NB4 (cell line): ENCODE data around the gene PCP4.

Experiments used
- DNase-seq: peaks from one replicate; pipeline ENCODE4 v3.0.0; 2010; ENCODE audit warnings: low read depth
- H3K4me3 ChIP-seq: one replicate; pipeline ENCODE4 v1.5.1; 2011; ENCODE audit warnings: mild to moderate bottlenecking, low read depth, low read length, moderate library complexity
- MYC ChIP-seq: IDR thresholded peaks from 2 replicates; pipeline ENCODE4 v1.6.1; 2011; ENCODE audit warnings: low read depth, low read length
- POLR2A ChIP-seq: IDR thresholded peaks from 2 replicates; pipeline ENCODE4 v1.6.1; 2011; ENCODE audit warnings: mild to moderate bottlenecking; ENCODE audit not compliant: insufficient read length; ENCODE audit errors: extremely low read depth
- TF ChIP-seq, protein P1 (sequence below): IDR thresholded peaks from one replicate; pipeline ENCODE4 v1.5.1; 2012; ENCODE audit warnings: low read depth, low read length
- TF ChIP-seq, protein P2 (sequence below): IDR thresholded peaks from 2 replicates; pipeline ENCODE4 v1.6.1; 2011; ENCODE audit warnings: low read depth, low read length

PCP4 gene

DNA sequence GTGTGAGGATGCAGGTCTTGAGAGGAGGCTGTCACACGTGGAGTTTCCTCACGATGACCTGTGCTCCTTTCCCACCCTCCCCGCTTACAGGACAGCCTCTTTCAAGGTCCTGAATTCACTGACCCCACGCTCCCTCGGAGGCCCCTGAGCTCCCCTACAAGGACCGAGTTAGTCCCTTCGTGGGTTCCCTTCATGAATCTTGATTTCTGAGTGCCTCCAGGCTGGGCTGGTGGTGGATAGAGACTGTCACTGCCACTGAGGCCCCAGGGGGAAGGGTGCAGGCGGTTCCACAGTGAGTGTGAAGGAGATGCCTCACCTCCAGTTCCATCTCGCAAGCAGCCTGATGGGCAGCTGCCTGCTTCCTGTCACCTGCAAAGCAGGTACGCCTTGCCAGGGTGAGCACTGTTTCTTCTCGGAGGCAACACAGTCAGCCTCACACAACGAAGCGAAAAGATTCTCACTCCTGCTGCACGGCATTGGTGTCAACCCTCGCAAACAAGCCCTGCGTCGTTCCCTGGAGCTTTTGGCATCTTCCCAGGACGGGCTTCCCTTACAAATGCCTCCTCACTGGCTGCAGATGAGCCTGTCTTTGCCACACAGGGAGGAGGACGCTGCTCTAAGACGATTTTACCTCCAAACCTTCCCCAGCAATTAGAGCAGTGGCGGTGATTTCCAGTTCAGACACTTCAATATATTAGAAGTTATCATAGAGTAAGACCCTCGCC lies 26.7 kb upstream of the PCP4 start:
- no peak for DNase-seq
- no peak for TF ChIP-seq POLR2A
- TF ChIP-seq, protein P1, sequence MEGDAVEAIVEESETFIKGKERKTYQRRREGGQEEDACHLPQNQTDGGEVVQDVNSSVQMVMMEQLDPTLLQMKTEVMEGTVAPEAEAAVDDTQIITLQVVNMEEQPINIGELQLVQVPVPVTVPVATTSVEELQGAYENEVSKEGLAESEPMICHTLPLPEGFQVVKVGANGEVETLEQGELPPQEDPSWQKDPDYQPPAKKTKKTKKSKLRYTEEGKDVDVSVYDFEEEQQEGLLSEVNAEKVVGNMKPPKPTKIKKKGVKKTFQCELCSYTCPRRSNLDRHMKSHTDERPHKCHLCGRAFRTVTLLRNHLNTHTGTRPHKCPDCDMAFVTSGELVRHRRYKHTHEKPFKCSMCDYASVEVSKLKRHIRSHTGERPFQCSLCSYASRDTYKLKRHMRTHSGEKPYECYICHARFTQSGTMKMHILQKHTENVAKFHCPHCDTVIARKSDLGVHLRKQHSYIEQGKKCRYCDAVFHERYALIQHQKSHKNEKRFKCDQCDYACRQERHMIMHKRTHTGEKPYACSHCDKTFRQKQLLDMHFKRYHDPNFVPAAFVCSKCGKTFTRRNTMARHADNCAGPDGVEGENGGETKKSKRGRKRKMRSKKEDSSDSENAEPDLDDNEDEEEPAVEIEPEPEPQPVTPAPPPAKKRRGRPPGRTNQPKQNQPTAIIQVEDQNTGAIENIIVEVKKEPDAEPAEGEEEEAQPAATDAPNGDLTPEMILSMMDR: no peak

GRCh38 chr21:39842741-39843459 lies 24.3 kb upstream of the PCP4 start:
- TF ChIP-seq, protein P1: no peak
- TF ChIP-seq POLR2A (no peak), MYC (no peak)
- TF ChIP-seq, protein P2, sequence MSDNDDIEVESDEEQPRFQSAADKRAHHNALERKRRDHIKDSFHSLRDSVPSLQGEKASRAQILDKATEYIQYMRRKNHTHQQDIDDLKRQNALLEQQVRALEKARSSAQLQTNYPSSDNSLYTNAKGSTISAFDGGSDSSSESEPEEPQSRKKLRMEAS: no peak
- DNase-seq: no peak
- no peak overlapping the region for H3K4me3 ChIP-seq

More for the DNA sequence above, 26.7 kb upstream of the PCP4 start:
- H3K4me3 ChIP-seq: no peak overlapping the region

GRCh38 chr21:39843483-39843882 lies 23.8 kb upstream of the PCP4 start:
- DNase-seq: no peak
- H3K4me3 ChIP-seq: no peak overlapping the region
- TF ChIP-seq, protein P1: no peak
- TF ChIP-seq MYC: no peak
- no peak for TF ChIP-seq POLR2A
- TF ChIP-seq, protein P2: no peak

- DNase-seq: no peak
- TF ChIP-seq, protein P2: no peak
- TF ChIP-seq, protein P1: no peak
- no peak for TF ChIP-seq POLR2A
- no peak for TF ChIP-seq MYC
- no peak overlapping the region for H3K4me3 ChIP-seq
Observed at GRCh38 chr21:39843916-39844315, 23.3 kb upstream of the PCP4 start.

GRCh38 chr21:39845571-39846130 lies 21.6 kb upstream of the PCP4 start:
- H3K4me3 ChIP-seq: no peak overlapping the region
- no peak for DNase-seq
- TF ChIP-seq POLR2A (no peak), MYC (no peak)
- TF ChIP-seq, protein P2: no peak
- TF ChIP-seq, protein P1: no peak
